HEK293 (cell line): ENCODE data around the gene RNF175.

ENCODE experiments used
- OSR2 ChIP-seq: fragments of 450-650 bp; formaldehyde crosslinking; IDR thresholded peaks from 2 replicates; pipeline ENCODE4 v1.5.1; 2016; ENCODE audit warnings: missing biosample characterization, missing genetic modification characterization
- OVOL3 ChIP-seq: fragments of 450-650 bp; formaldehyde crosslinking; IDR thresholded peaks from 2 replicates; pipeline ENCODE4 v1.5.1; 2016; ENCODE audit warnings: missing biosample characterization, missing genetic modification characterization
- PRDM1 ChIP-seq: fragments of 450-650 bp; formaldehyde crosslinking; IDR thresholded peaks from 2 replicates; pipeline ENCODE4; 2016; ENCODE audit warnings: missing biosample characterization, missing genetic modification characterization
- SALL2 ChIP-seq: fragments of 450-650 bp; formaldehyde crosslinking; IDR thresholded peaks from 2 replicates; pipeline ENCODE4 v1.5.0; 2017; ENCODE audit warnings: missing biosample characterization, mild to moderate bottlenecking, missing genetic modification characterization, borderline replicate concordance
- SCRT1 ChIP-seq: fragments of 450-650 bp; formaldehyde crosslinking; IDR thresholded peaks from 2 replicates; pipeline ENCODE4 v1.5.1; 2016; ENCODE audit warnings: missing biosample characterization, missing genetic modification characterization, borderline replicate concordance
- TCF7L2 ChIP-seq: IDR thresholded peaks from 2 replicates; pipeline ENCODE4 v1.6.1; 2011; ENCODE audit warnings: low read depth, mild to moderate bottlenecking, inconsistent platforms, low read length, moderate library complexity, borderline replicate concordance
- ZBTB21 ChIP-seq: fragments of 450-650 bp; formaldehyde crosslinking; IDR thresholded peaks from 2 replicates; pipeline ENCODE4 v1.5.1; 2017; ENCODE audit warnings: missing biosample characterization, missing genetic modification characterization
- ZBTB8A ChIP-seq: fragments of 450-650 bp; formaldehyde crosslinking; IDR thresholded peaks from 2 replicates; pipeline ENCODE4 v1.5.1; 2016; ENCODE audit warnings: missing biosample characterization, missing genetic modification characterization
- ZNF114 ChIP-seq: fragments of 450-650 bp; formaldehyde crosslinking; IDR thresholded peaks from 2 replicates; pipeline ENCODE4 v1.5.0; 2017; ENCODE audit warnings: missing biosample characterization, missing genetic modification characterization
- ZNF221 ChIP-seq: fragments of 450-650 bp; formaldehyde crosslinking; IDR thresholded peaks from 2 replicates; pipeline ENCODE4 v1.5.1; 2017; ENCODE audit warnings: missing biosample characterization, missing genetic modification characterization, borderline replicate concordance
- ZNF248 ChIP-seq: fragments of 450-650 bp; formaldehyde crosslinking; IDR thresholded peaks from 2 replicates; pipeline ENCODE4 v1.5.1; 2017; ENCODE audit warnings: missing biosample characterization, missing genetic modification characterization
- ZNF335 ChIP-seq: fragments of 450-650 bp; formaldehyde crosslinking; conservative IDR thresholded peaks from 2 replicates; pipeline ENCODE4 v1.5.1; 2016; ENCODE audit warnings: missing biosample characterization, missing genetic modification characterization
- ZNF555 ChIP-seq: fragments of 450-650 bp; formaldehyde crosslinking; conservative IDR thresholded peaks from 2 replicates; pipeline ENCODE4 v1.5.1; 2017; ENCODE audit warnings: missing biosample characterization, mild to moderate bottlenecking, missing genetic modification characterization, inconsistent platforms
- ZNF561 ChIP-seq: fragments of 450-650 bp; IDR thresholded peaks from 2 replicates; pipeline ENCODE4 v1.5.1; 2018; ENCODE audit warnings: missing biosample characterization, missing genetic modification characterization, borderline replicate concordance
- ZNF580 ChIP-seq: fragments of 450-650 bp; formaldehyde crosslinking; IDR thresholded peaks from 2 replicates; pipeline ENCODE4 v1.5.1; 2016; ENCODE audit warnings: missing biosample characterization, missing genetic modification characterization
- ZNF600 ChIP-seq: fragments of 450-650 bp; formaldehyde crosslinking; IDR thresholded peaks from 2 replicates; pipeline ENCODE4 v1.5.1; 2016; ENCODE audit warnings: missing biosample characterization, missing genetic modification characterization
- ZNF629 ChIP-seq: fragments of 450-650 bp; formaldehyde crosslinking; IDR thresholded peaks from 2 replicates; pipeline ENCODE4 v1.5.1; 2017; ENCODE audit warnings: missing biosample characterization, missing genetic modification characterization
- ZNF776 ChIP-seq: fragments of 450-650 bp; formaldehyde crosslinking; IDR thresholded peaks from 2 replicates; pipeline ENCODE4 v1.5.0; 2017; ENCODE audit warnings: missing biosample characterization, missing genetic modification characterization, borderline replicate concordance
- ZNF785 ChIP-seq: fragments of 450-650 bp; formaldehyde crosslinking; IDR thresholded peaks from 2 replicates; pipeline ENCODE4 v1.5.1; 2016; ENCODE audit warnings: missing biosample characterization, missing genetic modification characterization
- ZNF843 ChIP-seq: fragments of 450-650 bp; formaldehyde crosslinking; IDR thresholded peaks from 2 replicates; pipeline ENCODE4 v1.5.1; 2016; ENCODE audit warnings: missing biosample characterization, missing genetic modification characterization
- TF ChIP-seq, protein P1 (sequence below): fragments of 450-650 bp; formaldehyde crosslinking; conservative IDR thresholded peaks from 2 replicates; pipeline ENCODE4 v1.5.1; 2016; ENCODE audit warnings: low read depth, missing biosample characterization, missing genetic modification characterization
- TF ChIP-seq, protein P2 (sequence below): fragments of 450-650 bp; formaldehyde crosslinking; IDR thresholded peaks from 2 replicates; pipeline ENCODE4 v1.5.1; 2016; ENCODE audit warnings: missing biosample characterization, missing genetic modification characterization
- TF ChIP-seq, protein P3 (sequence below): fragments of 450-650 bp; formaldehyde crosslinking; IDR thresholded peaks from 2 replicates; pipeline ENCODE4 v1.5.1; 2016; ENCODE audit warnings: missing biosample characterization, missing genetic modification characterization, borderline replicate concordance
- TF ChIP-seq, protein P4 (sequence below): fragments of 450-650 bp; formaldehyde crosslinking; IDR thresholded peaks from 2 replicates; pipeline ENCODE4 v1.5.1; 2016; ENCODE audit warnings: missing biosample characterization, missing genetic modification characterization
- TF ChIP-seq, protein P5 (sequence below): fragments of 450-650 bp; formaldehyde crosslinking; IDR thresholded peaks from 2 replicates; pipeline ENCODE4 v1.5.1; 2016; ENCODE audit warnings: missing biosample characterization, missing genetic modification characterization

Gene RNF175

GRCh38 chr4:153781717-153782416, 22.0 kb upstream of the RNF175 start (continued):
- TF ChIP-seq TCF7L2, result peak; percentile 69; the same call in 1 of the 2 replicates
- TF ChIP-seq OVOL3 (tag by site-specific recombination), result peak; percentile 55; the same call in 1 of the 2 replicates
- TF ChIP-seq ZNF114 (tag by site-specific recombination), result no peak
- no peak for TF ChIP-seq SALL2 (tag by site-specific recombination)
- peak; percentile 30; the same call in 1 of the 2 replicates for TF ChIP-seq ZNF580 (tag by site-specific recombination)
- TF ChIP-seq, protein P1, sequence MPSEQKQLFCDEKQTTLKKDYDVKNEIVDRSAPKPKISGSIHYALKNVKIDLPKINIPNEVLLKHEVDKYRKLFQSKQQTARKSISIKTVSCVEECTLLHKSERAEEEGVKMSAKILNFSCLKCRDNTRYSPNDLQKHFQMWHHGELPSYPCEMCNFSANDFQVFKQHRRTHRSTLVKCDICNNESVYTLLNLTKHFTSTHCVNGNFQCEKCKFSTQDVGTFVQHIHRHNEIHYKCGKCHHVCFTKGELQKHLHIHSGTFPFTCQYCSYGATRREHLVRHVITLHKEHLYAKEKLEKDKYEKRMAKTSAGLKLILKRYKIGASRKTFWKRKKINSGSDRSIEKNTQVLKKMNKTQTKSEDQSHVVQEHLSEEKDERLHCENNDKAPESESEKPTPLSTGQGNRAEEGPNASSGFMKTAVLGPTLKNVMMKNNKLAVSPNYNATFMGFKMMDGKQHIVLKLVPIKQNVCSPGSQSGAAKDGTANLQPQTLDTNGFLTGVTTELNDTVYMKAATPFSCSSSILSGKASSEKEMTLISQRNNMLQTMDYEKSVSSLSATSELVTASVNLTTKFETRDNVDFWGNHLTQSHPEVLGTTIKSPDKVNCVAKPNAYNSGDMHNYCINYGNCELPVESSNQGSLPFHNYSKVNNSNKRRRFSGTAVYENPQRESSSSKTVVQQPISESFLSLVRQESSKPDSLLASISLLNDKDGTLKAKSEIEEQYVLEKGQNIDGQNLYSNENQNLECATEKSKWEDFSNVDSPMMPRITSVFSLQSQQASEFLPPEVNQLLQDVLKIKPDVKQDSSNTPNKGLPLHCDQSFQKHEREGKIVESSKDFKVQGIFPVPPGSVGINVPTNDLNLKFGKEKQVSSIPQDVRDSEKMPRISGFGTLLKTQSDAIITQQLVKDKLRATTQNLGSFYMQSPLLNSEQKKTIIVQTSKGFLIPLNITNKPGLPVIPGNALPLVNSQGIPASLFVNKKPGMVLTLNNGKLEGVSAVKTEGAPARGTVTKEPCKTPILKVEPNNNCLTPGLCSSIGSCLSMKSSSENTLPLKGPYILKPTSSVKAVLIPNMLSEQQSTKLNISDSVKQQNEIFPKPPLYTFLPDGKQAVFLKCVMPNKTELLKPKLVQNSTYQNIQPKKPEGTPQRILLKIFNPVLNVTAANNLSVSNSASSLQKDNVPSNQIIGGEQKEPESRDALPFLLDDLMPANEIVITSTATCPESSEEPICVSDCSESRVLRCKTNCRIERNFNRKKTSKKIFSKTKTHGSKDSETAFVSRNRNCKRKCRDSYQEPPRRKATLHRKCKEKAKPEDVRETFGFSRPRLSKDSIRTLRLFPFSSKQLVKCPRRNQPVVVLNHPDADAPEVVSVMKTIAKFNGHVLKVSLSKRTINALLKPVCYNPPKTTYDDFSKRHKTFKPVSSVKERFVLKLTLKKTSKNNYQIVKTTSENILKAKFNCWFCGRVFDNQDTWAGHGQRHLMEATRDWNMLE (tag by site-specific recombination), result peak; percentile 53
- TF ChIP-seq SCRT1 (tag by site-specific recombination), result peak; percentile 77; the same call in 1 of the 2 replicates
- TF ChIP-seq ZNF843 (tag by site-specific recombination), result peak; percentile 92
- TF ChIP-seq ZNF629 (tag by site-specific recombination), result peak; percentile 91
- TF ChIP-seq ZNF221 (tag by site-specific recombination), result no peak
- no peak for TF ChIP-seq ZNF785
- TF ChIP-seq, protein P2, sequence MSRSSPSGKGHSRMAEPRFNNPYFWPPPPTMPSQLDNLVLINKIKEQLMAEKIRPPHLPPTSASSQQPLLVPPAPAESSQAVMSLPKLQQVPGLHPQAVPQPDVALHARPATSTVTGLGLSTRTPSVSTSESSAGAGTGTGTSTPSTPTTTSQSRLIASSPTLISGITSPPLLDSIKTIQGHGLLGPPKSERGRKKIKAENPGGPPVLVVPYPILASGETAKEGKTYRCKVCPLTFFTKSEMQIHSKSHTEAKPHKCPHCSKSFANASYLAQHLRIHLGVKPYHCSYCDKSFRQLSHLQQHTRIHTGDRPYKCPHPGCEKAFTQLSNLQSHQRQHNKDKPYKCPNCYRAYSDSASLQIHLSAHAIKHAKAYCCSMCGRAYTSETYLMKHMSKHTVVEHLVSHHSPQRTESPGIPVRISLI (tag by site-specific recombination), result 0 out of 2 replicates have a peak, but pooled peaks have one; percentile 39
- TF ChIP-seq, protein P3, sequence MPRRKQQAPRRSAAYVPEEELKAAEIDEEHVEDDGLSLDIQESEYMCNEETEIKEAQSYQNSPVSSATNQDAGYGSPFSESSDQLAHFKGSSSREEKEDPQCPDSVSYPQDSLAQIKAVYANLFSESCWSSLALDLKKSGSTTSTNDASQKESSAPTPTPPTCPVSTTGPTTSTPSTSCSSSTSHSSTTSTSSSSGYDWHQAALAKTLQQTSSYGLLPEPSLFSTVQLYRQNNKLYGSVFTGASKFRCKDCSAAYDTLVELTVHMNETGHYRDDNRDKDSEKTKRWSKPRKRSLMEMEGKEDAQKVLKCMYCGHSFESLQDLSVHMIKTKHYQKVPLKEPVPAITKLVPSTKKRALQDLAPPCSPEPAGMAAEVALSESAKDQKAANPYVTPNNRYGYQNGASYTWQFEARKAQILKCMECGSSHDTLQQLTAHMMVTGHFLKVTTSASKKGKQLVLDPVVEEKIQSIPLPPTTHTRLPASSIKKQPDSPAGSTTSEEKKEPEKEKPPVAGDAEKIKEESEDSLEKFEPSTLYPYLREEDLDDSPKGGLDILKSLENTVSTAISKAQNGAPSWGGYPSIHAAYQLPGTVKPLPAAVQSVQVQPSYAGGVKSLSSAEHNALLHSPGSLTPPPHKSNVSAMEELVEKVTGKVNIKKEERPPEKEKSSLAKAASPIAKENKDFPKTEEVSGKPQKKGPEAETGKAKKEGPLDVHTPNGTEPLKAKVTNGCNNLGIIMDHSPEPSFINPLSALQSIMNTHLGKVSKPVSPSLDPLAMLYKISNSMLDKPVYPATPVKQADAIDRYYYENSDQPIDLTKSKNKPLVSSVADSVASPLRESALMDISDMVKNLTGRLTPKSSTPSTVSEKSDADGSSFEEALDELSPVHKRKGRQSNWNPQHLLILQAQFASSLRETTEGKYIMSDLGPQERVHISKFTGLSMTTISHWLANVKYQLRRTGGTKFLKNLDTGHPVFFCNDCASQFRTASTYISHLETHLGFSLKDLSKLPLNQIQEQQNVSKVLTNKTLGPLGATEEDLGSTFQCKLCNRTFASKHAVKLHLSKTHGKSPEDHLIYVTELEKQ (tag by site-specific recombination), result peak; percentile 60; the same call in 1 of the 2 replicates
- TF ChIP-seq, protein P4, sequence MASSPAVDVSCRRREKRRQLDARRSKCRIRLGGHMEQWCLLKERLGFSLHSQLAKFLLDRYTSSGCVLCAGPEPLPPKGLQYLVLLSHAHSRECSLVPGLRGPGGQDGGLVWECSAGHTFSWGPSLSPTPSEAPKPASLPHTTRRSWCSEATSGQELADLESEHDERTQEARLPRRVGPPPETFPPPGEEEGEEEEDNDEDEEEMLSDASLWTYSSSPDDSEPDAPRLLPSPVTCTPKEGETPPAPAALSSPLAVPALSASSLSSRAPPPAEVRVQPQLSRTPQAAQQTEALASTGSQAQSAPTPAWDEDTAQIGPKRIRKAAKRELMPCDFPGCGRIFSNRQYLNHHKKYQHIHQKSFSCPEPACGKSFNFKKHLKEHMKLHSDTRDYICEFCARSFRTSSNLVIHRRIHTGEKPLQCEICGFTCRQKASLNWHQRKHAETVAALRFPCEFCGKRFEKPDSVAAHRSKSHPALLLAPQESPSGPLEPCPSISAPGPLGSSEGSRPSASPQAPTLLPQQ, result 0 out of 2 replicates have a peak, but pooled peaks have one; percentile 26
- TF ChIP-seq ZNF600 (tag by site-specific recombination), result peak; percentile 55; the same call in 1 of the 2 replicates
- peak; percentile 65; the same call in 1 of the 2 replicates for TF ChIP-seq ZNF561
- TF ChIP-seq ZBTB21 (tag by site-specific recombination), result peak; percentile 54; the same call in 1 of the 2 replicates
- peak; percentile 31; the same call in 1 of the 2 replicates for TF ChIP-seq ZBTB8A
- no peak for TF ChIP-seq OSR2 (tag by site-specific recombination)
- TF ChIP-seq, protein P5, sequence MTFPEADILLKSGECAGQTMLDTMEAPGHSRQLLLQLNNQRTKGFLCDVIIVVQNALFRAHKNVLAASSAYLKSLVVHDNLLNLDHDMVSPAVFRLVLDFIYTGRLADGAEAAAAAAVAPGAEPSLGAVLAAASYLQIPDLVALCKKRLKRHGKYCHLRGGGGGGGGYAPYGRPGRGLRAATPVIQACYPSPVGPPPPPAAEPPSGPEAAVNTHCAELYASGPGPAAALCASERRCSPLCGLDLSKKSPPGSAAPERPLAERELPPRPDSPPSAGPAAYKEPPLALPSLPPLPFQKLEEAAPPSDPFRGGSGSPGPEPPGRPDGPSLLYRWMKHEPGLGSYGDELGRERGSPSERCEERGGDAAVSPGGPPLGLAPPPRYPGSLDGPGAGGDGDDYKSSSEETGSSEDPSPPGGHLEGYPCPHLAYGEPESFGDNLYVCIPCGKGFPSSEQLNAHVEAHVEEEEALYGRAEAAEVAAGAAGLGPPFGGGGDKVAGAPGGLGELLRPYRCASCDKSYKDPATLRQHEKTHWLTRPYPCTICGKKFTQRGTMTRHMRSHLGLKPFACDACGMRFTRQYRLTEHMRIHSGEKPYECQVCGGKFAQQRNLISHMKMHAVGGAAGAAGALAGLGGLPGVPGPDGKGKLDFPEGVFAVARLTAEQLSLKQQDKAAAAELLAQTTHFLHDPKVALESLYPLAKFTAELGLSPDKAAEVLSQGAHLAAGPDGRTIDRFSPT, result peak; percentile 62
- TF ChIP-seq ZNF248 (tag by site-specific recombination), result no peak
- TF ChIP-seq PRDM1 (tag by site-specific recombination), result peak; percentile 68
- TF ChIP-seq ZNF776 (tag by site-specific recombination), result no peak
- TF ChIP-seq ZNF555 (tag by site-specific recombination), result no peak
- TF ChIP-seq ZNF335 (tag by site-specific recombination), result peak; percentile 38
